Left kidney (tissue), 2 donors: Measurements from ENCODE around the gene NDUFS1. TPM values are rescaled to one million over a fixed set of nuclear protein-coding genes. Genes with fewer than 3 reads are reported as not detected.
"Not testable (repeated sequence)": the region's sequence is repeated elsewhere in the genome, so short reads cannot be mapped to it uniquely, and the experiment has no call there.

Experiments used
- DNase-seq: peaks from one replicate; pipeline ENCODE4 v3.0.0-alpha.2; 2013
- polyA plus RNA-seq: library from polyadenylated mRNA; unstranded; fragments of 120-200 nt; gene quantifications from one replicate; pipeline ENCODE4 v1.2.1, GENCODE V29; 2013; ENCODE audit not compliant: insufficient read length

NDUFS1 gene
- polyA plus RNA-seq, 1 donor = 96.3 TPM

DNA sequence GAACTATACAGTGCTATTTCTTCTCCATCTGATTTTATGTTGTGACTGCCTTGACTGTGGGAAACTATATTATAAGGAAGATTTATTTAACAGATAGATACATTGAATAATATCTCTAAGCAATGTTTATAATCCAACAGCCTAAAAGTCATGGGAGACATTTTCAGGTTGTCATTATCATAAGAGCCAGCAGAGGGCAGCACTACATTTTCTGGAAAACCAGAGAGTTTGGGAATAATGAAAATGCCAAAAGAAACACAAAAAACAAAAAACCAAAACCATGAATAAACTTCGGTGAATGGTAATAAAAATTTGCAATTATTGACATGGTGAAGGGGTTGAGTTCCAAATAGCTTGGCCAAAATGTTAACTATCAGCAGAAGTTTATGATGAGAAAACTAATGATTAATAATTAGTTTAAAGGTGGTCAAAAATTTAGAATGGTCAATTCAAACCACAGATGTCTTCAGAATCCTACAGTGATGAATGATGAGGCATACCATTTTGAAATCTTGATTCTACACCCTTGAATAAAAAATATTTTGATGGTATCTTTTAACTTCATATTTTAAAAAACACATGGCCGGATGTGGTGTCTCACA is 5.1 kb upstream of the NDUFS1 start:
- peak; percentile 46 for DNase-seq

DNA sequence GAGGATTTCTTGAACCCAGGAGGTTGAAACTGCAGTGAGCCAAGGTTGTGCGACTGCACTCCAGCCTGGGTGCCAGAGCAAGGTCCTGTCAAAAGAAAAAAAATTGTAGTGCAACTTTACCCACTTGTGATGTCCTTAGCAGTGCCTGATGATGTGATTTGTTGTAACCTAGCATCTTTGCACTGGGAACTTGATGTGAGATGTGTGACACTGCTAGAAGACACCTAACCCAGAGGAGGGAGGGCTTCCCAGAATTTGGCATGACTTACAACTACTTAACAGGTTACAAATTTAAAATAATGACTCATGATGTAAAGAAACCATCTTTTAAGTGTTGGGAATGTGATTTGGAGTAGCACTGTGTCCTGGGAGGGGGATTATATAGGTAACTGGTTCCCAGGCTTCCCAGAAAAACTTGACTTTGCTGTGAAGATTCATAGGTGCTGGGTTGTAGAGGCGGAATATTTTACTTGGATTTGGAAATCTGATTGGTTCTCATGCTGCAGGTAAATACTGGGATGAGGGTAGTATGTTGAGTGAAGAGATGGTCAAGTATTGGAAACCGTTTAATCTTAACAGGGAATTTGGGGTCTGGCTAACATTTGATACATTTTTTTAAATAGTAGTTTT is 4.1 kb upstream of the NDUFS1 start:
- no peak for DNase-seq

DNA sequence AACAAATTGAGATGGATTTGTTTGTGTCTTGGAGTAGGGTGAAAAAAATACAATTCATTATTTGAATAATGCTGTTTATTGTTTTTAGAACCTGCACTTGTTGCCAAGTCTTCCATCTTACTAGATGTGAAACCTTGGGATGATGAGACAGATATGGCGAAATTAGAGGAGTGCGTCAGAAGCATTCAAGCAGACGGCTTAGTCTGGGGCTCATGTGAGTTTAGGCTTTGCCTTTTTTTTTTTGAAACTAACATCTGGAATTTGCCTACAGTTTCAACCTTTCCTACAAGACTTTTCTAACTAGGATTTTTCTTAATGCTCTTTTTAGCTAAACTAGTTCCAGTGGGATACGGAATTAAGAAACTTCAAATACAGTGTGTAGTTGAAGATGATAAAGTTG is 3.2 kb upstream of the NDUFS1 start:
- not testable (repeated sequence) for DNase-seq

DNA sequence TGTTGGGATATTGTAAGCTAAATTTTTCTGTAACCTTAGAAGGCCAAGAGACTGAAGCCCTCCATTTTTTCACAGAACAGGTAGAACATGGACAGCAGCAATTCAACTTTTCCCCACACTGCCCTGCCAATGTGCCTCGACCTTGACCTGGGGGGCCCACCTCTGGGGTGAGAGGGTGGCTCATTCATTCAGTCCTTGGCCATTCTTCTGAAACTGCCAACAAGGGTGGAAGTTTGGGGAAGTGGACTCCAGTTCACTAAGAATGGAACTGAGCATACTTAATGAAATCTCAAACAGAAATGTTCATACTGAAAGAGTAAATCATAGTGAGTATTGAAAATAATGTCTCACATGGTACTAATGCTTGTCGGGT is 1.5 kb upstream of the NDUFS1 start:
- DNase-seq = no peak

DNA sequence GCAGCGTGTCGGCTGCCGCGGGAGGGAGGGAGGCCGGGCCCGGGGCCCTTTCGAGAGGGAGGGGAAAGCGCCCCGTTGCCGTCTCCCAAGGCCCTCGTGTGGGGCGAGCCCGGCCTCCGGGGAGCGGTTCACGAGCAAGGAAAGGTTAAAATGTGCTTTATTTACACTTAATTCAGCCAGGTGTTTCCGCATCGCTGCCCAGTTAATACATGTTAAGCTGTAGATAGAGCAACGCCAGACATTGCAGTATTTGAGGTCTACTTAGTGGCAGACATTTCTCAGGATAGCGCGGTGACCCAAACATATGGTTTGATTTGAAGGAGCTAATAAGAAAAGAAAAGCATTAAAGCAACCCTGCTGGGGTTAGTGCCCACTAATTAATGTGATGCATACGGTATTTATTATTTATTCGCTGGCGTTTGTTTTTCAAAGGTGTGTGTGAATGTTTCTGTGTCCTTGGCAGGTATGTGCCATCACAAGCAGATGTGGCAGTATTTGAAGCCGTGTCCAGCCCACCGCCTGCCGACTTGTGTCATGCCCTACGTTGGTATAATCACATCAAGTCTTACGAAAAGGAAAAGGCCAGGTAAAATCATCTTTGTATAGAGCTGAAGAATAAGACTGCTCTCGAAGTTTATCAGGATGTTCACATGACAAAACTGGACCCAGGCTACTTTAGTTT is 1.0 kb upstream of the NDUFS1 start:
- no peak for DNase-seq

DNA sequence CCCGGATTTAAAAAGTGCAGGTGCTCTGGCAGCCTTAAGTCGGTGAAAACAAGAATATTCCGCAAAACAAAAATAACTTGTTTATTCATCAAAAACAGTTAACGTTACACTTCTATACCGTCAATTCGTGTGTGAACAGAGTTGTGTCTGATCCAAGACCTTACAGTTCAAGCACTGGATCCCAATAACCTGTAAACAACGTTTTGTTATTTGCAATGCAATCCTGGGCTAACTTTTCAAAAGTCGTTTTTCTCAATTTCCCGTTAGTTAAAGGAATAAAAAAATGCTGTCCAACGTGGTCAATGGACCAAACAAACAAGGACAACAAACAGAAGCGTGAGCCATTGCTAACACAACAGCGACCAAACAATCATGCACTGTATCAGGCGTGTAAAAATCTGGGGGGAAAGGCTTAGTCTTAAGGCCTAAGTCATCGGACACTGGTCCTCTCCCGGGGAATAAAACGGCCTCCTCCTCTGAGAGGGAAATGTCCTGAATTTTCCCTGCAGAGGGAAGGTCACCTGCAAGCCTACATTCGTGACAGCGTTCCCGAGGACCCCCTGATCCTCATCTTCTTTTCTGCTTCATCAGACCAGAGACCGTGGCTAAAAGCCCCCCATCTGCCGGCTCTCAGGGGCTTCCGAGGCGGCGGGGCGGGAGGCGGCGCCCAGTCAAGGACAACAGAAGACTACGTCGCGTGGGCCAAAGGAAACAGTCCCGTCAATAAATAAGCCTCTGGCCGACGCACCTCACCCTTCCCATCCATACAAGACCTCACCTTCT is 490 bp downstream of the NDUFS1 start:
- DNase-seq = no peak

DNA sequence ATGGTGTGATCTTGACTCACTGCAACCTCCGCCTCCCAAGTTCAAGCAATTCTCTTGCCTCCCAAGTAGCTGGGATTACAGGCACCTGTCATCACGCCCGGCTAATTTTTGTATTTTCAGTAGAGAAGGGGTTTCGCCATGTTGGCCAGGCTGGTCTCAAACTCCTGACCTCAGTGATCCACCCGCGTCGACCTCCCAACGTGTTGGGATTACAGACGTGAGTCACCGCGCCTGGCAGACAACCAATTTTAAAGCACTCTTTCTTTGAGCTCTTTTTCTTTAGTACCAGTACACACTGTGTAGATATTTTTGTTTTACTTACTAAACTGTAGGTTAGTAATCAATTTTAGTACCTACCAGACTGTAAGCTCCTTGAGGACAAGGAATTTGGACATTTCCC is 2.2 kb downstream of the NDUFS1 start:
- DNase-seq = not testable (repeated sequence)

DNA sequence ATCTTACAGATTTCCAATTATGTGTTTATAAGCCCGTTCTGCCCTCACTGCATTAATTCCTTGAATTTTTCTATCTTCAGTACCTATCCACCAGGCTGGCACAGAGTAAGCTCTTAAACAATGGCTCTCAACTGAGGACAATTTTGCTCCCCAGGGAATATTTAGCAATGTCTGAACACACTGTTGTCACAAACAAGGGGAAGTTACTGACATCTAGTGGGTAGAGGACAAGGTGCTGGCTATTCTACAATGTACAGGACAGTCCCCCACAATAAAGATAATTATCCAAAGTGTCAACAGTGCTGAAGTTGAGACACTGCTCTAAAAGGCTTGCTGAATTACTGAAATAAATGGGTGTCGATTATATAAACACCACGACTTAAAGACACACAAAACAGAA is 5.0 kb downstream of the NDUFS1 start:
- DNase-seq = no peak

DNA sequence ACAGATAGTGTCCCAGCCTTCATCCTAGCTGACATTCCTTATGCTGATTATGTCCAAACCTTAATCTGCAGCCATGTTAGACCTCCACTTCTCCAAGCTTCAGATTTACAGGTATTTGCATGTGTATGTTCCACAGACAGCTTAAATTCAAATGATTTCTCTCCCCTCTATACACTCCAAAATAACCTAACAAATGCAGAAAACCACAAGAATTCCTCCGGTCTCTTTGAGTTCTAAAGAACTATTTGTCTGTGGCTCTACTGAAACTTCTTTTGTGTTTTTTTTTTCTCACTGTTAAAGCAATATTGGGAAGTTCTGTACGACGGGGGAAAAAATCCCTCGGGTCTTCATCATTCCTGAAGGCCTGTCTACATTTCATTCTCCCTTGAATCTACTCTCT is 8.6 kb downstream of the NDUFS1 start:
- DNase-seq = no peak

DNA sequence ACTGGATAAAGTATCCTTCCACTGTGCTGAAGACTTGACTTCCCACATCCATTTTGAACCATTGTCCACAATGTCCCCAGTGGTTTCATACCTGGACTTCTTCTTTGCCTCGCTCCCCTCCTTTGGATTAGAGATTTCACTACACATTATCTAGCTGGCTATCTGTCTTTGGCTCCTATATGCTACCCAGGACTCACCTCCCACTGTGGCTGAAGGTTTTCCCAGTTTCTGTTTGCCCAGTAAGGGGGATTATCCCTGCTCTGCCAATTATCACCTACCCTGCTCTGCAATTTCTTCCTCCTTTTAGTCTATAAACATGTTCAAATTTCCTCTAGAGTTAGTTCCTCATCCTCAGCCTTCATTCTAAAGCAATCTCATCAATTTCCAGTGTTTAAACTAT is 9.1 kb downstream of the NDUFS1 start:
- DNase-seq = no peak

DNA sequence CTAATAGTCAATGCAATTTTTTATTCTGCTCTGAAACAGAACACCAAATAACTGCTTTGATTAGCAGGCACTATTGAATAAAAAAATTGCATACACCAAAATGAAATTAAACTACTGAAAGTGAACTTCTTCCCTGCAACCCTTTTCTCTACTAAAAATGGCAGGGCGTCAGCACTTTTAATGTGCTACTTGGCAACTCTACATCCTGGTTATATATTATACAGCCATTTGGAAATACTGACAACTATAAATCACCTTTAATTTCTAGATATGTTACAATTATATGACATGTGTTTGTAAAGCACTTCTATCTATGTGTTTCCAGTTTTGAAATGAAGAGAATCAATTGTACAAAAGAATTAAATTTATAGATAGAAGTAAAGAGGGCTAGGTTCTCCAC is 9.9 kb downstream of the NDUFS1 start:
- DNase-seq = no peak

DNA sequence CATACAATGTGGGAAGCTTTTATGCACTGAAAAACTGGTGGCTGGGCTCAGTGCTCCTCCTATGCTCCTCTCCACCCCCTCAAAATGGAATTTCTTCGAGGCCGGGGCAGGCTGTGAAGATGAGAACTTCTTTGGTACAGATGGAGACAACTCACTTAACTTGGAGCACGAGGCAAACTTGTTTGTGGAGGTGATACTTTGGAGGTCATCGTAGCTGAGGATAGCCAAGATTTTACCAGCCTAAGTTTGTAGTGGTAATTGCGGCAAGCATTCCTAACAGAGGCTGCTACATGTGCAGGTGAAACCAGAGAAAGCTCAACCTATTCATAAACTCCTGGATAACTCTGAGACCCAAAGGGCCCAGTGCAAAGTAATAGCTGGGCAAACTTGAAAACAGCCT is 13.6 kb downstream of the NDUFS1 start:
- no peak for DNase-seq

DNA sequence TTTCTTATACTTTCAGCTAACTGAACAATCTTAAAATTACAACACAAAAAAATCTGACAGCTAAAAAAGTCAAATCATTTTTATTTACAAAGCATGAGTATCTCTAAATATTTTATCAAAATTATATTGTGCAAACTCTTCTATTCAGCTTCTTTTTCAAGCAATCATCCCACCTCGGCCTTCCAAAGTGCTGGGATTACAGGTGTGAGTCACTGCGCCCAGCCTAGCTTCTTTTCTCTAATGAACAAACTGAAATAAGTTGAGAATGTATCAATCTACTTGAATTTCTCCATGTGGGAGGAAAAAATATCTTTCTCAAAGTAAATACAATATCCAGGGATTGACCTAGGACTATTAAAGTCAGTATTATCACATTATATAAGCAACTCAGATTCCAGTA is 14.9 kb downstream of the NDUFS1 start:
- no peak for DNase-seq

DNA sequence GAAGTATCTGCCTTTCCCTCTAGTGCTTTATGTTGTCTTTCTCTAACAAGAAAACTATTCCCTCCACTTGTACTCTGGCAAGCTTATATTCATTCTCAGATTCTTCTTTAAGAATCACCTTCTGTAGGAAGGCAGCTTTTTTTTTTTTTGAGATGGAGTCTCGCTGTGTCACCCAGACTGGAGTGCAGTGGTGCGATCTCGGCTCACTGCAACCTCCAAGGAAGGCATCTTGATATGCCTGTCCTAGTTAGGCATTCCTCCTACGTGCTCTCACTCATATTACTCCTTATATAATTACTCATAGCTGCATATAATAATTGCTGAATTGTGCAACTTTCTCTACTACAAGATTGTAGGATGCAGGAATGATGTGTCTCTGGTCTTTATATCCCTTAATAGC is 15.8 kb downstream of the NDUFS1 start:
- DNase-seq = no peak

DNA sequence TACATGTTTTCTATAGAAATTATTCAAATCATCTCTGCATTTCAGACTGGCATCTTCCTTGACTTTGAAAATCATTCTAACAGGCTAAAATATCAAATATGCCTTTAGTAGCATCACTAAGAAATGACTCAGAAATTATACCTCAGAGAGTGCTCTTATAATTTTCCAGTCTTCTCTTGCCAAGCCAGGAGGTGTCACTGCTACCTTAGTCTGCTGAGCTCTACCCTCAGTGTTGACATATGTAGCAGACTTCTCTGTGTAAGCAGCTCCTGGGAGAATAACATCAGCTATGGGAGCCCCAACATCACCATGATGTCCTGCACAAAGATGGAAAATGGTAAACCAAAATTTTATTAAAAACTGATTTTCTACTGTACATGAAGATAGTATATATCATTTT is 31.6 kb downstream of the NDUFS1 start:
- no peak for DNase-seq

DNA sequence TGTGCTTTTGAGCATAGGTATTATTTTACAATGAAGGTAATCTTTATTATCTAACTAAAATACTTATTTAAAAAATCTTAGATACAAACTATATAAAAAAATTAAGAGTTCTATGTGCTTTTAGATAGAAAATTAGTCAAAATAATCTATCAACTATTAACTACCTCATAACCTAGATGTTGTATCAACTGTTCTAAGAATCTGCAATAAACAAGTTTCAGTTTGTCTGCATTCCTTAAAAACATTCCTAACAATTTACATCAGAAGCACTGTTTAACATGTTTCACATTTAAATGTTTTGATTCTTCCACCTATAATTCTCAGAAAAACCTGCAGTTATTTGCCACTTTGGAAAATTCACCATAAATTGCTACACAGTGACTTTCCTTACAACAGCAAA is 33.3 kb downstream of the NDUFS1 start:
- DNase-seq = no peak

DNA sequence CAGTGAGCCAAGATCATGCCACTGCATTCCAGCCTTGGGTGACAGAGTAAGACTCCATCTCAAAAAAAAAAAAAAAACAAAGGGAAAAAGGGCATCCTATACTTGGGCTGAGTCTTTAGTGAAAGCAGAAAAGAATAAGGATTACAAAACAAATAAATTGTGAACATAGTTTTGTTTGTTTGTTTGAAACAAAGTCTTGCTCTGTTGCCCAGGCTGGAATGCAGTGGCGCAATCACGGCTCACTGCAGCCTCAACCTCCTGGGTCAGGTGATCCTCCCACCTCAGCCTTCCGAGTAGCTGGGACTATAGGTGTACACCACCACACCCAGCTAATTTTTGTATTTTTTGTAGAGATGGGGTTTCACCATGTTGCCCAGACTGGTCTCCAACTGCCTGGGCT is 36.7 kb downstream of the NDUFS1 start:
- not testable (repeated sequence) for DNase-seq

DNA sequence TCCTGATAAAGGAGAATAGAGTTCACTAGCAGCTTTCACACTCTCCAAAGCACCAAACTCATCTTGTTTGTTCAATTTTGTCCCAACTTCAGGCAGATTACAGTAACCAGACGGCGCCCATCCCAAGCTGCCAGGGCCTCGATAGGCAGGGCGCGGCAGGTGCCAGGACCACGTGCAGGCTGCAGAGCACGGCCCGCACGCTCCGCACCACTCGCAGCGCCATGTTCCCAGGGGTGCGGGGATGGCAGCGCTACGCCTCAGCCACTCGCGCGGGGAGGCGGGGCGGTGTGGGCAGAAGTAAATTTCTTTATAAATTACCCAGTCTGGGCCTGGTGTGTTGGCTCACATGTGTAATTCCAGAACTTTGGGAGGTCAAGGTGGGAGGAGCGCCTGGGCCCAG is 43.0 kb downstream of the NDUFS1 start:
- DNase-seq = no peak

DNA sequence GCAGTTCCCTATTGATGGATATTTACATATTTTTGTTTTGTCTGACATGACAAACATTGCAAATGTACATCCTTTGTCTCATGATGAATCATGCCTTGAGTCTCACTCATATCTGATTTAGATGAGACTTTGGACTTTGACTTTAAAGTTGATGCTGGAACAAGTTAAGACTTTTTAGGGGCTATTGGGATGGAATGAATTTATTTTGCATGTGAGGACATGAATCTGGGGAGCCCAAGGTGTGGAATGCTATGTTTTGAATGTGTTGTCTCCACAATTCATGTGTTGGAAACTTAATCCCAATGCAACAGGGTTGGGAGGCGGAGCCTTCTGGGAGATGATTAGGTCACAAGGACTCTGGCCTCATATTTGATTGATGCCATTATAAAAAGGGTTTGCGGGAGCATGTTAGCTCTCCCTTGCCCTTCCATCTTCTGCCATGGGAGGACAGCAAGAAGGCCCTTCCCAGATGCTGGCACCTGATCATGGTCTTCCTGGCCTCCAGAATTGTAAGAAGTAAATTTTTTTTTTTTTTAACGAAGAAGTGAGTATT is 44.1 kb downstream of the NDUFS1 start:
- no peak for DNase-seq

DNA sequence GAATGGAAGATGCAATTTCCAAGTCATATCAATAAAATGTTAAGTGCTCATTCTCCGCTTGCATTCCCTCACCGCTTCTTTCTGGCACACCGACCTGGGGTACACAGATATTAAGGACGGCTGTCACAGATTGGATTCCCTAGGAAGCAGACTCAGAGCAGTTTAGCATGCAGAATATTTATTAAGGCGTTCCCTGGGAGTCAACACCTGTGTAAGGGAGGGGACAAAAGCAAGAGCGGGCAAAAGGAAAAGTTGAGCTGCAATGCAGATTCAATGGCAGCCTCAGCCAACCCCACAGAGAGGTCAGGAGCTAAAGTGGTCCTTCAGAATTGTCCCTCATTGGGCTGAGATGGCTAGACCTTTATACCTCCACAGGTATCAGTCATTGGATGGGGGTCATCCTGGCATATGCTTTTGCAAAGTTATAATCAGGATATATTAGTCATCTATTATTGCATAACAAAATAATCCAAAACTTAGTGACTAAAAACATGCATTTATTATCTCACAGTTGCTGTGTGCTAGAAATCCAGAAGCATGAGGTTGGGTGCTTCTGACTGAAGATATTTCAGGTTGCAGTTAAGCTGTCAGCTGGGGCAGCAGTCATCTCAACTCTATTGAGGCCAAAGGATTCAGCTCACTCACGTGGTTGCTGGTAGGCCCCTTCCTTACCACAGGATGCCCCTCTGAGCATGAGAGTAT is 46.2 kb downstream of the NDUFS1 start:
- no peak for DNase-seq

DNA sequence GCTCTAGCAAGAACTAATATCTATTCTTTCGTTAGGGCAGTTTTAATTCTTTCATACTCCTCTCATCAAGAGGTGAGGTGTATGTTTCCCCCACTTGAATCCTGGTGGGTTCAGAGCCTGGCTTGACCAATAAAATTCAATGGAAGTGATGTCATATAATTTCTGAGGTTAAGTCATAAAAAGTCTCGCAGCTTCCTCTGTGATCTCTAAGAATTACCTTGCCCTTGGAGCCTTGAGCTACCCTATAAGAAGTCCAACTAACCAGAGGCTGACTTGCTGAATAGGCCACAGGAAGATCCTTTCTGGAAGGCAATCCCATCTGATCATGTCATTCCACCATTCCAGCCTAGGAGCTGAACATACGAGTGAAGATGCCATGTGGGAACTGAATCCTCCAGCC is 47.1 kb downstream of the NDUFS1 start:
- DNase-seq = no peak

DNA sequence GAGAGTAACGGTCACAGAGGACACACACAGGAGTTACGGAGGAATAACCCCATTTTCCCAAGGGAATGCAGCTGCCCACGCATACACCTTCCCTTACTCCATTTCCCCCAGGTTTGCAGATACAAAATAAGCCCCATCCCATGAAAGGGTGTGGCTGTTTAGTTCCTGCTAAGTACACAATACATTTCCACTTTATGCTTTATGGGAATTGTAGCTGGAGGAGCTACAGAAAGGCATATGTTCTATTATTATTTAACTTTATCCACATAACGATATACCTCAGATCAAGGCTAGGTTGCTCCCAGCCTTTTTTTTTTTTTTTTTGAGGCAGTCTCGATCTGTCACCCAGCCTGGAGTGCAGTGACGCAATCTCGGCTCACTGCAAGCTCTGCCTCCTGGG is 50.5 kb downstream of the NDUFS1 start:
- DNase-seq = no peak
